Osteocyte (in vitro differentiated cells): ENCODE data around the gene DLG2. TPM values are rescaled to one million over a fixed set of nuclear protein-coding genes. Genes with fewer than 3 reads are reported as not detected.

Source experiments
- DNase-seq: peaks from one replicate; pipeline ENCODE4 v3.0.0; 2021; ENCODE audit warnings: mixed read lengths; ENCODE audit not compliant: unreplicated experiment; ENCODE audit errors: extremely low spot score
- H3K27ac Mint-ChIP-seq: one replicate; pipeline ENCODE4 v1.8.0; 2021; ENCODE audit warnings: mild to moderate bottlenecking, mixed read lengths; ENCODE audit not compliant: unreplicated experiment
- H3K27me3 Mint-ChIP-seq: one replicate; pipeline ENCODE4 v1.8.0; 2021; ENCODE audit warnings: mixed read lengths; ENCODE audit not compliant: unreplicated experiment
- H3K36me3 Mint-ChIP-seq: one replicate; pipeline ENCODE4 v1.8.0; 2021; ENCODE audit warnings: mixed read lengths; ENCODE audit not compliant: unreplicated experiment
- H3K4me1 Mint-ChIP-seq: one replicate; pipeline ENCODE4 v1.8.0; 2021; ENCODE audit warnings: mixed read lengths; ENCODE audit not compliant: unreplicated experiment
- H3K4me3 Mint-ChIP-seq: one replicate; pipeline ENCODE4 v1.8.0; 2021; ENCODE audit warnings: mild to moderate bottlenecking, moderate library complexity, mixed read lengths; ENCODE audit not compliant: unreplicated experiment
- H3K9me3 Mint-ChIP-seq: one replicate; pipeline ENCODE4 v1.8.0; 2021; ENCODE audit warnings: mixed read lengths; ENCODE audit not compliant: unreplicated experiment
- CTCF ChIP-seq: fragments of 200-600 bp; sonication (generic); IDR thresholded peaks from 2 replicates; pipeline ENCODE4 v1.5.0; 2021; ENCODE audit warnings: antibody characterized with exemption, mild to moderate bottlenecking, moderate library complexity
- total RNA-seq: library from RNA; stranded (reverse); gene quantifications from 2 replicates; pipeline ENCODE4 v1.2.1, GENCODE V29; 2021

The DLG2 gene
- total RNA-seq, 1 donor from 2014 or later = 2.1 TPM

- peaks cover 3% of the 10 kb centered on the region for H3K9me3 Mint-ChIP-seq
- no peak for TF ChIP-seq CTCF
- H3K4me1 Mint-ChIP-seq = no peaks in the 10 kb centered on the region
- H3K27ac Mint-ChIP-seq = no peak overlapping the region
- H3K36me3 Mint-ChIP-seq = no peaks in the 10 kb centered on the region
- no peaks in the 10 kb centered on the region for H3K27me3 Mint-ChIP-seq
- H3K4me3 Mint-ChIP-seq = no peak overlapping the region
- no peak for DNase-seq
These were observed 1000.9 kb downstream of the DLG2 start for GRCh38 chr11:84626256-84626655.

- Mint-ChIP-seq H3K27ac (no peak overlapping the region), H3K27me3 (no peaks in the 10 kb centered on the region), H3K9me3 (no peaks in the 10 kb centered on the region), H3K4me1 (no peaks in the 10 kb centered on the region), H3K36me3 (no peaks in the 10 kb centered on the region), H3K4me3 (no peak overlapping the region)
- TF ChIP-seq CTCF = no peak
- DNase-seq = no peak
These were observed 1014.5 kb downstream of the DLG2 start for GRCh38 chr11:84612645-84613044.

DNA sequence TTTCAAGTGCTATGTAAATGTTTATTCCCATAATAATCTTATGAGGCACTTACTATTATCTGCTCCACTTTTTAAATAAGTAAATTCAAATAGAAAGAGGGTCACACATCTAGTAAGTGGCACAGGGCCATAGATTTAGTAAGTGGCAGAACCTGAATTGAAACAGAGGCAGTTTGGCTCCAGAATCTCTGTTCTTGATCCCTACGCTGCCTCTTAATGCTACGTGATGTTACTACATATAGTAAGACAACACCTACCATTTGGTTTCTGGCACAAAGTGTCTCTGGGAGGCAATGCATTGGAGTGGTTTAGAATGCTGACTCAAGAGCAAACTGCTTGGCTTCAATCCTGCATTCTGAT is 1018.3 kb downstream of the DLG2 start:
- H3K4me1 Mint-ChIP-seq = no peaks in the 10 kb centered on the region
- no peaks in the 10 kb centered on the region for H3K36me3 Mint-ChIP-seq
- no peaks in the 10 kb centered on the region for H3K9me3 Mint-ChIP-seq
- H3K27me3 Mint-ChIP-seq = peaks cover 2% of the 10 kb centered on the region
- H3K4me3 Mint-ChIP-seq = no peak overlapping the region
- H3K27ac Mint-ChIP-seq = no peak overlapping the region
- TF ChIP-seq CTCF = no peak
- DNase-seq = no peak

DNA sequence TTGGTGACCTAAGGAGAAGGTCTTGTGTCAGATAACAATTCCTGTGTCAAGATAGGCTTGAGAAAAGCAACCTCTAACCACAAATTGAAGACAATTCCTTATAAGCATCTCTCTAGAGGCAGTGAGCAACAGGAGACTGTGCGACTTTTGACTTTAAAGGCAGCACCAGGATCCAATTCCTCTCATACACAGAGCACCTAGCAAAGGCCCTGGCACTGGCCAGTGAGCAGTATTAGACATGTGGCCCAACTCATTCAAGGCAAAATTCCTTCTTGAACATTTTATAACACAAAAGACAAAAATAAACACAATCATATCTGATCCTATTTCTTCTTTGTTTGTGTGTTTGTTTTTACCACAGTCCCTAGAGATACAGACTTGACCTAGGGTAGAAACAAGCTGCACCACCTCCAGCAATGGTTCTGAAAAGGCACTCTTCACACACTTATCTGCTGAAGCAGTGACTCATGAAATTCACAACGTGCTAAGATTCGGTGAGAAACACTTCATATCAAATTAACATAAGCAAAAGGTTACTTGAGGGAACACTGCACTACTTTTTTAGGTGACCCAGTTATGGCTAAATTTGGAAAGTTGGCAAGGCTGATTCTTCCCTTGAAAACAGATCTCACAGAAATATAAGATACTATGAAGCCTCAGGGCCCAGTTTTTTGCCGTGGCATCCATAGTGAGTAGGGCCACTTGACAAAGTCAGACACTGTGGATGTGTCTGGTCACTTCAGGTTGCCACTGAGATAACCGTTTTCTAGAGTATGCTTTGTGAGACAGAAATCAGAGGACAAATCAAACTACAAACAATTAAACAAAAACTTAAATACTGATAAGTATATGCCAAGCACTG is 1018.9 kb downstream of the DLG2 start:
- TF ChIP-seq CTCF = no peak
- Mint-ChIP-seq H3K27me3 (peaks cover 2% of the 10 kb centered on the region), H3K4me1 (no peaks in the 10 kb centered on the region), H3K9me3 (no peaks in the 10 kb centered on the region), H3K4me3 (no peak overlapping the region), H3K27ac (no peak overlapping the region), H3K36me3 (no peaks in the 10 kb centered on the region)
- no peak for DNase-seq

GRCh38 chr11:84594602-84595001 is 1032.5 kb downstream of the DLG2 start:
- Mint-ChIP-seq H3K27me3 (no peaks in the 10 kb centered on the region), H3K4me3 (no peak overlapping the region), H3K9me3 (no peaks in the 10 kb centered on the region), H3K36me3 (no peaks in the 10 kb centered on the region), H3K27ac (no peak overlapping the region), H3K4me1 (no peaks in the 10 kb centered on the region)
- no peak for DNase-seq
- no peak for TF ChIP-seq CTCF
